GM12891 (cell line): ENCODE data around the gene FAT4.

ENCODE experiments used
- PAX5 ChIP-seq: IDR thresholded peaks from 2 replicates; pipeline ENCODE4 v1.6.1; 2011; ENCODE audit warnings: low read length, moderate library complexity, mild to moderate bottlenecking; ENCODE audit not compliant: insufficient read depth, severe bottlenecking
- POLR2A ChIP-seq: IDR thresholded peaks from 2 replicates; pipeline ENCODE4 v1.6.1; 2011; ENCODE audit warnings: low read depth, low read length, control low read depth
- POLR2AphosphoS5 ChIP-seq: IDR thresholded peaks from 2 replicates; pipeline ENCODE4 v1.6.1; 2011; ENCODE audit warnings: low read depth, low read length, control low read depth
- TAF1 ChIP-seq: IDR thresholded peaks from 2 replicates; pipeline ENCODE4 v1.6.1; 2011; ENCODE audit warnings: low read depth, low read length, control low read depth

DNA sequence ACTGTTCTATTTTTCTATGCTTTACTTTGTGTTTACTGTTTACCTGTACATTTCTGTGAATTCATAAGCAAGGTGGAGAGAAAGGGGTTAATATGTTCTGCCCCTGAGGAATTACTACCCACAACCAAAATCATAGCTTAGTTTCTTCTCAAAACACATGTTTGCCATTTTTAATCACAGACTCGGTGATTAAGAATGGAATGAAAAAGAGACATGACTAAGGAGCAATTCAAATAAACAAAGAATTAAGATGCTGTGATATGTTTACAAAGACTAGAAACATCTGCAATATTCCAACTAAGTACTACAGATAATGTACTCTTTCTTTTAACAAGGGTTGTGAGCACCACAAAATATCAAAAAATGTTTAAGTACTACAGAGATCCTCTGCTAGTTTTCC is 11.7 kb upstream of the FAT4 start:
- TF ChIP-seq TAF1, result no peak
- TF ChIP-seq POLR2AphosphoS5, result no peak
- TF ChIP-seq POLR2A, result no peak
- TF ChIP-seq PAX5, result no peak
